Cardiac muscle cell (in vitro differentiated cells and primary cell): ENCODE results near the gene BMF. TPM values are rescaled to one million over a fixed set of nuclear protein-coding genes. Genes with fewer than 3 reads are reported as not detected.
"Not testable (repeated sequence)": the region's sequence is repeated elsewhere in the genome, so short reads cannot be mapped to it uniquely, and the experiment has no call there.

Experiments used
- DNase-seq, 2 donors: peaks; one replicate each; pipeline versions ENCODE4 v3.0.0 to v3.0.0-alpha.2; 2010 to 2017; ENCODE audit warnings: low read depth in 1 of 2, low spot score in 1 of 2
- H3K27ac ChIP-seq: fragments of 200-600 bp; sonication (generic); 2 replicates; pipeline ENCODE4 v1.5.1; 2016
- H3K27me3 ChIP-seq: fragments of 200-600 bp; sonication (generic); 2 replicates; pipeline ENCODE4 v1.6.0; 2016; ENCODE audit warnings: control low read depth
- H3K36me3 ChIP-seq: fragments of 200-600 bp; sonication (generic); 2 replicates; pipeline ENCODE4 v1.5.1; 2016; ENCODE audit warnings: control low read depth
- H3K4me1 ChIP-seq: fragments of 200-600 bp; sonication (generic); 2 replicates; pipeline ENCODE4 v1.8.1; 2017; ENCODE audit warnings: low read depth, mild to moderate bottlenecking, mixed run types
- H3K4me3 ChIP-seq: fragments of 200-600 bp; sonication (generic); 2 replicates; pipeline ENCODE4 v1.5.1; 2016; ENCODE audit warnings: mild to moderate bottlenecking
- H3K9me3 ChIP-seq: fragments of 200-600 bp; sonication (generic); 2 replicates; pipeline ENCODE4 v1.5.1; 2017; ENCODE audit warnings: low read depth, mild to moderate bottlenecking, control low read depth
- CTCF ChIP-seq: IDR thresholded peaks from 2 replicates; pipeline ENCODE4 v1.5.1; 2012; ENCODE audit warnings: low read depth, mild to moderate bottlenecking, low read length
- polyA plus RNA-seq: library from polyadenylated mRNA; unstranded; fragments of >200 nt; fragmentation: Nextera tagmentation; extraction: Ambion mirVana; gene quantifications from 2 replicates; pipeline ENCODE4 v1.2.1, GENCODE V29; 2016
- total RNA-seq: library from RNA; depleted of rRNA; stranded (reverse); fragments of >200 nt; gene quantifications from 2 replicates; pipeline ENCODE4 v1.2.3, GENCODE V29; 2016

Gene BMF
- total and polyA plus RNA-seq, 2 experiments from 2014 or later: 8.1 to 56.1 TPM

GRCh38 chr15:40151499-40151898 is 42.8 kb upstream of the BMF start:
- Histone ChIP-seq H3K27ac (no peak overlapping the region), H3K9me3 (no peaks in the 10 kb centered on the region), H3K4me3 (no peak overlapping the region), H3K36me3 (no peaks in the 10 kb centered on the region), H3K4me1 (no peaks in the 10 kb centered on the region), H3K27me3 (no peaks in the 10 kb centered on the region)
- no peak for TF ChIP-seq CTCF
- DNase-seq: no peak

GRCh38 chr15:40150163-40150925 is 41.7 kb upstream of the BMF start:
- Histone ChIP-seq H3K9me3 (no peaks in the 10 kb centered on the region), H3K27ac (no peak overlapping the region), H3K4me1 (no peaks in the 10 kb centered on the region), H3K4me3 (no peak overlapping the region), H3K27me3 (no peaks in the 10 kb centered on the region), H3K36me3 (no peaks in the 10 kb centered on the region)
- TF ChIP-seq CTCF: no peak
- peak in 1 of 2 donors; percentile 67 for DNase-seq

GRCh38 chr15:40149339-40149738 is 40.7 kb upstream of the BMF start:
- H3K36me3 ChIP-seq: no peaks in the 10 kb centered on the region

DNA sequence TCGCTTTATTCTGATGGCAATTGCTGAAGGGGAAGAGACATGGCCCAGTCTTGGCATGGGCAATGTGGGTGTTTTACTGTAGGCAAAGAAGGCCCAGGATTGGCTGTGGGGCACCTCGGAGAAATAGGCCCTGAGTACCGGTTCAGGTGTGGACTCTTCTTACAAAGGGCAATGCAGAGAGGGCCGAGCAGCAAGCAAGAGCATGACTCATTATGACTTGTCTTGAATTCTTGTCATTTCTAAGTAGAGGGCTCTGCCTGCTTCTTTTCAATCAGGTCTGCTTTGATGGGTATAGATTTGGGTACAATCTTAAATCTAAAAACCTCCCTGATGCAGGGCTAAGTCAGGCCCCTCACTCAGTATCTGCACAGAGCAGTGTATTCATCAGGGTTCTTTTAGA is 37.4 kb upstream of the BMF start:
- no peak for TF ChIP-seq CTCF
- H3K9me3 ChIP-seq: no peaks in the 10 kb centered on the region
- H3K27me3 ChIP-seq: no peaks in the 10 kb centered on the region
- no peaks in the 10 kb centered on the region for H3K4me1 ChIP-seq
- peak in 1 of 2 donors; percentile 14 for DNase-seq
- H3K4me3 ChIP-seq: no peak overlapping the region
- H3K27ac ChIP-seq: no peak overlapping the region
- no peaks in the 10 kb centered on the region for H3K36me3 ChIP-seq

More at GRCh38 chr15:40149339-40149738, 40.7 kb upstream of the BMF start:
- no peak overlapping the region for H3K27ac ChIP-seq
- H3K4me3 ChIP-seq: no peak overlapping the region
- no peaks in the 10 kb centered on the region for H3K27me3 ChIP-seq
- no peaks in the 10 kb centered on the region for H3K4me1 ChIP-seq
- DNase-seq: no peak
- no peak for TF ChIP-seq CTCF
- no peaks in the 10 kb centered on the region for H3K9me3 ChIP-seq

DNA sequence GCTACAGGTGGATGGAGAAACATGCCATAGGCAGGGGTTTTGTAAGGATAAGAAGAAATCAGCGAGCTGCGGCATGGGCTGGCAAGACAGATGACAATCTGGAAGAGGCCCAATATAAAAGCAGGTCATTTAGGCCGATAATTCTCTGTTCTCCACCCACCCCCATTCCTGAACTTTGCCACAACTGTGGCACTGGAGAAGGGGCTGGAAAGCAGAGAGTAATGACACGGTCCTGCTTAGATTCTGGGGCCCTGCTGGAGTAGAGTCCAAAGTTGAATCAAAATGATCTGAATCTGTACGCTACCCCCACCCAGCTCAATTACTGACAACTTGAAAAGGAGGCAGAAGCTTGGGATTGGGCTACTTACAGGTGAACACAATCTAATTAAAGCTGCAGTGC is 33.7 kb upstream of the BMF start:
- Histone ChIP-seq H3K4me1 (no peaks in the 10 kb centered on the region), H3K27me3 (no peaks in the 10 kb centered on the region), H3K27ac (no peak overlapping the region), H3K36me3 (no peaks in the 10 kb centered on the region), H3K4me3 (no peak overlapping the region), H3K9me3 (no peaks in the 10 kb centered on the region)
- TF ChIP-seq CTCF: no peak
- no peak for DNase-seq

- H3K36me3 ChIP-seq, H3K9me3 ChIP-seq, H3K27ac ChIP-seq, H3K4me1 ChIP-seq, H3K4me3 ChIP-seq, H3K27me3 ChIP-seq, DNase-seq: not testable (repeated sequence)
Observed at GRCh38 chr15:40138201-40138570, 29.5 kb upstream of the BMF start.
